K562 (cell line): ENCODE results near the gene STARD13.
"Not testable (repeated sequence)": the region's sequence is repeated elsewhere in the genome, so short reads cannot be mapped to it uniquely, and the experiment has no call there.

Experiments
- CGGBP1 ChIP-seq: fragments of 250-450 bp; sonication (Bioruptor Pico); IDR thresholded peaks from 2 replicates; pipeline ENCODE4 v1.9.0; 2021; ENCODE audit warnings: mild to moderate bottlenecking
- ELF4 ChIP-seq: fragments of 450-650 bp; formaldehyde crosslinking; IDR thresholded peaks from 2 replicates; pipeline ENCODE4 v1.4.0; 2022; ENCODE audit warnings: missing genetic modification characterization
- PRDM10 ChIP-seq: fragments of 450-650 bp; IDR thresholded peaks from 2 replicates; pipeline ENCODE4 v1.6.1; 2018; ENCODE audit not compliant: partially characterized antibody
- ZHX1 ChIP-seq: fragments of 150-350 bp; conservative IDR thresholded peaks from 2 replicates; pipeline ENCODE4 v1.6.1; 2014; ENCODE audit warnings: low read length

- not testable (repeated sequence) for TF ChIP-seq PRDM10, ZHX1, CGGBP1, ELF4
Observed at GRCh38 chr13:33242372-33242771, 43.2 kb downstream of the STARD13 start.
